ENCODE measurements around the gene KIAA2012. TPM values are rescaled to one million over a fixed set of nuclear protein-coding genes. Genes with fewer than 3 reads are reported as not detected.

KIAA2012 gene
- polyA plus RNA-seq, 1 donor (not counting 4 experiments of a cell fraction or from before 2014, with no cell fraction given), result not detected

- Histone ChIP-seq H2AFZ (ENCODE audit: control insufficient read depth, low read length) (no peak overlapping the region), H3K27ac (ENCODE audit: control insufficient read depth, insufficient read depth, low read length) (no peak overlapping the region), H3K4me2 (ENCODE audit: control insufficient read depth, extremely low read depth, insufficient read depth, low read depth, low read length) (no peak overlapping the region), H4K20me1 (ENCODE audit: control insufficient read depth, extremely low read depth, insufficient read depth, low read length) (no peaks in the 10 kb centered on the region), H3K9ac (ENCODE audit: control insufficient read depth, extremely low read depth, insufficient read depth, low read length) (no peak overlapping the region), H3K9me1 (ENCODE audit: control insufficient read depth, extremely low read depth, insufficient read depth, low read length) (no peaks in the 10 kb centered on the region), H3K9me3 (ENCODE audit: control insufficient read depth, low read depth, low read length) (no peaks in the 10 kb centered on the region), H3K4me1 (ENCODE audit: control insufficient read depth, extremely low read depth, insufficient read depth, low read length) (no peaks in the 10 kb centered on the region), H3K4me3 (ENCODE audit: control insufficient read depth in 2 of 3, extremely low read depth in 1 of 3, insufficient read depth in 2 of 3, low read depth in 1 of 3, low read length in 3 of 3) (no peak overlapping the region), H3K36me3 (ENCODE audit: control insufficient read depth in 2 of 2, extremely low read depth in 1 of 2, insufficient read depth in 2 of 2, low read length in 2 of 2) (no peaks in the 10 kb centered on the region), H3K27me3 (ENCODE audit: control insufficient read depth, extremely low read depth, insufficient read depth, low read length) (peaks cover 4% of the 10 kb centered on the region), H3K79me2 (ENCODE audit: control insufficient read depth, insufficient read depth, low read length) (no peaks in the 10 kb centered on the region)
- no peak for TF ChIP-seq EZH2 (IDR thresholded peaks at IDR 0.05; ENCODE audit: low read length)
- TF ChIP-seq, protein P1, sequence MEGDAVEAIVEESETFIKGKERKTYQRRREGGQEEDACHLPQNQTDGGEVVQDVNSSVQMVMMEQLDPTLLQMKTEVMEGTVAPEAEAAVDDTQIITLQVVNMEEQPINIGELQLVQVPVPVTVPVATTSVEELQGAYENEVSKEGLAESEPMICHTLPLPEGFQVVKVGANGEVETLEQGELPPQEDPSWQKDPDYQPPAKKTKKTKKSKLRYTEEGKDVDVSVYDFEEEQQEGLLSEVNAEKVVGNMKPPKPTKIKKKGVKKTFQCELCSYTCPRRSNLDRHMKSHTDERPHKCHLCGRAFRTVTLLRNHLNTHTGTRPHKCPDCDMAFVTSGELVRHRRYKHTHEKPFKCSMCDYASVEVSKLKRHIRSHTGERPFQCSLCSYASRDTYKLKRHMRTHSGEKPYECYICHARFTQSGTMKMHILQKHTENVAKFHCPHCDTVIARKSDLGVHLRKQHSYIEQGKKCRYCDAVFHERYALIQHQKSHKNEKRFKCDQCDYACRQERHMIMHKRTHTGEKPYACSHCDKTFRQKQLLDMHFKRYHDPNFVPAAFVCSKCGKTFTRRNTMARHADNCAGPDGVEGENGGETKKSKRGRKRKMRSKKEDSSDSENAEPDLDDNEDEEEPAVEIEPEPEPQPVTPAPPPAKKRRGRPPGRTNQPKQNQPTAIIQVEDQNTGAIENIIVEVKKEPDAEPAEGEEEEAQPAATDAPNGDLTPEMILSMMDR (optimal IDR thresholded peaks at IDR 0.05 in 1 of 3, IDR thresholded peaks at IDR 0.05 in 1 of 3, conservative IDR thresholded peaks at IDR 0.05 in 1 of 3; ENCODE audit: extremely low read depth in 1 of 3, insufficient read depth in 2 of 3, low read length in 3 of 3), result no peak
- FAIRE-seq (no peak), DNase-seq (ENCODE audit: low read depth, low spot score) (no peak)
- dilution Hi-C loops (cut with MboI; ENCODE audit: extremely low pct_ligation_motif_present, low sequenced_read_pairs), result no loop called here
Observed at GRCh38 chr2:202122980-202123720, 50.1 kb downstream of the KIAA2012 start.

GRCh38 chr2:202124286-202124685 lies 51.2 kb downstream of the KIAA2012 start:
- H3K4me2 ChIP-seq (ENCODE audit: control insufficient read depth, extremely low read depth, insufficient read depth, low read depth, low read length), result no peak overlapping the region
- H3K79me2 ChIP-seq (ENCODE audit: control insufficient read depth, insufficient read depth, low read length), result no peaks in the 10 kb centered on the region
- no peak overlapping the region for H3K9ac ChIP-seq (ENCODE audit: control insufficient read depth, extremely low read depth, insufficient read depth, low read length)
- no peaks in the 10 kb centered on the region for H3K4me1 ChIP-seq (ENCODE audit: control insufficient read depth, extremely low read depth, insufficient read depth, low read length)
- no peaks in the 10 kb centered on the region for H4K20me1 ChIP-seq (ENCODE audit: control insufficient read depth, extremely low read depth, insufficient read depth, low read length)
- H3K27ac ChIP-seq (ENCODE audit: control insufficient read depth, insufficient read depth, low read length), result no peak overlapping the region
- no peaks in the 10 kb centered on the region for H3K36me3 ChIP-seq (ENCODE audit: control insufficient read depth in 2 of 2, extremely low read depth in 1 of 2, insufficient read depth in 2 of 2, low read length in 2 of 2)
- no peaks in the 10 kb centered on the region for H3K9me3 ChIP-seq (ENCODE audit: control insufficient read depth, low read depth, low read length)
- DNase-seq (ENCODE audit: low read depth, low spot score), result no peak
- peaks cover 4% of the 10 kb centered on the region for H3K27me3 ChIP-seq (ENCODE audit: control insufficient read depth, extremely low read depth, insufficient read depth, low read length)
- no peaks in the 10 kb centered on the region for H3K9me1 ChIP-seq (ENCODE audit: control insufficient read depth, extremely low read depth, insufficient read depth, low read length)
- H2AFZ ChIP-seq (ENCODE audit: control insufficient read depth, low read length), result no peak overlapping the region
- no peak for FAIRE-seq
- dilution Hi-C loops (cut with MboI; ENCODE audit: extremely low pct_ligation_motif_present, low sequenced_read_pairs), result no loop called here
- TF ChIP-seq EZH2 (IDR thresholded peaks at IDR 0.05; ENCODE audit: low read length), result no peak
- TF ChIP-seq, protein P1 (optimal IDR thresholded peaks at IDR 0.05 in 1 of 3, IDR thresholded peaks at IDR 0.05 in 1 of 3, conservative IDR thresholded peaks at IDR 0.05 in 1 of 3; ENCODE audit: extremely low read depth in 1 of 3, insufficient read depth in 2 of 3, low read length in 3 of 3), result no peak
- no peak overlapping the region for H3K4me3 ChIP-seq (ENCODE audit: control insufficient read depth in 2 of 3, extremely low read depth in 1 of 3, insufficient read depth in 2 of 3, low read depth in 1 of 3, low read length in 3 of 3)
